WERI-Rb-1 (cell line): ENCODE measurements around the gene SORCS2.
A peak's percentile ranks its signal among the peaks of the same experiment; 100 is the strongest.

Experiments
- DNase-seq: peaks from one replicate; pipeline ENCODE4 v3.0.0-alpha.2; 2020
- H3K27ac ChIP-seq: fragments of 250-450 bp; sonication (Bioruptor Pico); 2 replicates; pipeline ENCODE4 v1.5.1; 2020; ENCODE audit warnings: mild to moderate bottlenecking, moderate library complexity
- H3K27me3 ChIP-seq: fragments of 250-450 bp; sonication (Bioruptor Pico); 2 replicates; pipeline ENCODE4 v1.5.1; 2021; ENCODE audit warnings: mild to moderate bottlenecking, low read depth, moderate library complexity; ENCODE audit not compliant: insufficient read depth, severe bottlenecking
- H3K36me3 ChIP-seq: fragments of 250-450 bp; sonication (Bioruptor Pico); 2 replicates; pipeline ENCODE4 v1.5.1; 2020; ENCODE audit warnings: mild to moderate bottlenecking, moderate library complexity
- H3K4me3 ChIP-seq: 2 replicates; pipeline ENCODE4 v1.5.1; 2011; ENCODE audit warnings: low read depth, mild to moderate bottlenecking, control low read depth, low read length
- H3K9me3 ChIP-seq: fragments of 250-450 bp; sonication (Bioruptor Pico); 2 replicates; pipeline ENCODE4 v1.5.1; 2021; ENCODE audit warnings: mild to moderate bottlenecking, moderate library complexity; ENCODE audit not compliant: severe bottlenecking
- CTCF ChIP-seq: IDR thresholded peaks from 2 replicates; pipeline ENCODE4 v1.5.1; 2011; ENCODE audit warnings: low read depth, mild to moderate bottlenecking, control low read depth, inconsistent platforms, low read length

SORCS2 gene

GRCh38 chr4:7375427-7375826 lies 183.1 kb downstream of the SORCS2 start:
- no peak for DNase-seq
- no peak for TF ChIP-seq CTCF
- Histone ChIP-seq H3K36me3 (no peaks in the 10 kb centered on the region), H3K27me3 (no peaks in the 10 kb centered on the region), H3K9me3 (no peaks in the 10 kb centered on the region), H3K4me3 (no peak overlapping the region), H3K27ac (no peak overlapping the region)

- H3K27me3 ChIP-seq: no peaks in the 10 kb centered on the region
- H3K36me3 ChIP-seq: no peaks in the 10 kb centered on the region
- no peaks in the 10 kb centered on the region for H3K9me3 ChIP-seq
- DNase-seq: no peak
- TF ChIP-seq CTCF: no peak
- no peak overlapping the region for H3K4me3 ChIP-seq
- H3K27ac ChIP-seq: no peak overlapping the region
Measured at GRCh38 chr4:7377223-7377865, 185.0 kb downstream of the SORCS2 start.

GRCh38 chr4:7379186-7379585 lies 186.8 kb downstream of the SORCS2 start:
- H3K27ac ChIP-seq: no peak overlapping the region
- DNase-seq: no peak
- H3K27me3 ChIP-seq: no peaks in the 10 kb centered on the region
- H3K4me3 ChIP-seq: no peak overlapping the region
- no peak for TF ChIP-seq CTCF
- H3K36me3 ChIP-seq: no peaks in the 10 kb centered on the region
- H3K9me3 ChIP-seq: no peaks in the 10 kb centered on the region

GRCh38 chr4:7379719-7380118 lies 187.4 kb downstream of the SORCS2 start:
- Histone ChIP-seq H3K9me3 (no peaks in the 10 kb centered on the region), H3K27me3 (no peaks in the 10 kb centered on the region), H3K27ac (no peak overlapping the region), H3K36me3 (no peaks in the 10 kb centered on the region), H3K4me3 (no peak overlapping the region)
- TF ChIP-seq CTCF: no peak
- no peak for DNase-seq

GRCh38 chr4:7381221-7381889 lies 189.0 kb downstream of the SORCS2 start:
- TF ChIP-seq CTCF: no peak
- Histone ChIP-seq H3K27me3 (no peaks in the 10 kb centered on the region), H3K27ac (no peak overlapping the region), H3K36me3 (no peaks in the 10 kb centered on the region), H3K9me3 (no peaks in the 10 kb centered on the region), H3K4me3 (no peak overlapping the region)
- DNase-seq: peak; percentile 7
